Activated CD4-positive, alpha-beta memory T cell treated with anti-CD3 and anti-CD28 coated beads for 36 hours (primary cell): ENCODE results near the gene S100A7A. TPM values are rescaled to one million over a fixed set of nuclear protein-coding genes. Genes with fewer than 3 reads are reported as not detected.

Experiments
- total RNA-seq, 2 experiments: library from RNA; stranded (reverse); gene quantifications; one replicate each; pipeline ENCODE4 v1.2.3, GENCODE V29; 2021

Gene S100A7A
- total RNA-seq, 2 experiments from 2014 or later, result not detected

Other genes with a start within 250 kb of the S100A7A start
- not detected for gene LELP1, start 213.1 kb upstream of the S100A7A start, total RNA-seq
- not detected for gene PRR9, start 198.9 kb upstream of the S100A7A start, total RNA-seq
- under 1 TPM in 1 of 2 experiments, not detected in 1; 0.19 TPM for gene LORICRIN, start 156.8 kb upstream of the S100A7A start, total RNA-seq
- gene PGLYRP3, start 103.6 kb upstream of the S100A7A start, total RNA-seq, result not detected
- not detected for gene PGLYRP4, start 67.7 kb upstream of the S100A7A start, total RNA-seq
- gene S100A9, start 58.7 kb upstream of the S100A7A start, total RNA-seq, result not detected
- not detected for gene S100A12, start 40.9 kb upstream of the S100A7A start, total RNA-seq
- not detected for gene S100A8, start 25.4 kb upstream of the S100A7A start, total RNA-seq
- gene S100A7, start 44.1 kb downstream of the S100A7A start, total RNA-seq, result not detected
- gene S100A6, start 119.5 kb downstream of the S100A7A start, total RNA-seq, result 100 to 1,000 TPM; 503 to 513 TPM
- 1 to 10 TPM; 3.3 to 4.0 TPM for gene S100A5, start 124.4 kb downstream of the S100A7A start, total RNA-seq
- gene S100A4, start 129.3 kb downstream of the S100A7A start, total RNA-seq, result 100 to 1,000 TPM; 352 to 382 TPM
- gene S100A3, start 132.7 kb downstream of the S100A7A start, total RNA-seq, result not detected
- gene S100A2, start 149.3 kb downstream of the S100A7A start, total RNA-seq, result 1 to 10 TPM; 3.5 to 5.3 TPM
- not detected for gene S100A16, start 196.6 kb downstream of the S100A7A start, total RNA-seq
- under 1 TPM; 0.26 to 0.46 TPM for gene S100A14, start 199.8 kb downstream of the S100A7A start, total RNA-seq
- 10 to 100 TPM; 11.6 to 13.6 TPM for gene S100A13, start 211.0 kb downstream of the S100A7A start, total RNA-seq
- gene S100A1, start 211.9 kb downstream of the S100A7A start, total RNA-seq, result not detected
- 10 to 100 TPM; 92.5 to 94.7 TPM for gene CHTOP, start 217.5 kb downstream of the S100A7A start, total RNA-seq
- 10 to 100 TPM; 31.3 to 32.1 TPM for gene SNAPIN, start 242.2 kb downstream of the S100A7A start, total RNA-seq